ENCODE measurements around the gene MUC13.

- TF ChIP-seq SUZ12 (IDR thresholded peaks at IDR 0.05; ENCODE audit: extremely low read depth, insufficient read depth, insufficient read length) (no peak), YY1 (IDR thresholded peaks at IDR 0.05; ENCODE audit: insufficient read depth, insufficient read length) (no peak), ZNF274 (IDR thresholded peaks at IDR 0.05; ENCODE audit: low read depth, low read length) (no peak)
These were observed 8.0 kb downstream of the MUC13 start for GRCh38 chr3:124926426-124927101.
